T-helper 2 cell treated with Interferon-gamma antibody and Interleukin-4, amounts not matched to agents 5 μg/mL and 100 μg/mL, for 36 hours (primary cell): ENCODE data around the gene ASTL.
"Not testable (repeated sequence)": the region's sequence is repeated elsewhere in the genome, so short reads cannot be mapped to it uniquely, and the experiment has no call there.

ENCODE experiments used
- DNase-seq: peaks from one replicate; pipeline ENCODE4 v3.0.0; 2021; ENCODE audit warnings: low spot score
- H3K27ac Mint-ChIP-seq: one replicate; pipeline ENCODE4 v1.8.0; 2021; ENCODE audit warnings: mild to moderate bottlenecking, mixed read lengths
- H3K27me3 Mint-ChIP-seq: one replicate; pipeline ENCODE4 v1.8.0; 2021; ENCODE audit warnings: low read depth, mixed read lengths
- H3K36me3 Mint-ChIP-seq: one replicate; pipeline ENCODE4 v1.8.0; 2021; ENCODE audit warnings: low read depth, mixed read lengths
- H3K4me1 Mint-ChIP-seq: one replicate; pipeline ENCODE4 v1.8.0; 2021; ENCODE audit warnings: low read depth, mixed read lengths
- H3K4me3 Mint-ChIP-seq: one replicate; pipeline ENCODE4 v1.8.0; 2022; ENCODE audit warnings: mild to moderate bottlenecking, moderate library complexity, mixed read lengths
- H3K9me3 Mint-ChIP-seq: one replicate; pipeline ENCODE4 v1.8.0; 2021; ENCODE audit warnings: mixed read lengths

The ASTL gene

DNA sequence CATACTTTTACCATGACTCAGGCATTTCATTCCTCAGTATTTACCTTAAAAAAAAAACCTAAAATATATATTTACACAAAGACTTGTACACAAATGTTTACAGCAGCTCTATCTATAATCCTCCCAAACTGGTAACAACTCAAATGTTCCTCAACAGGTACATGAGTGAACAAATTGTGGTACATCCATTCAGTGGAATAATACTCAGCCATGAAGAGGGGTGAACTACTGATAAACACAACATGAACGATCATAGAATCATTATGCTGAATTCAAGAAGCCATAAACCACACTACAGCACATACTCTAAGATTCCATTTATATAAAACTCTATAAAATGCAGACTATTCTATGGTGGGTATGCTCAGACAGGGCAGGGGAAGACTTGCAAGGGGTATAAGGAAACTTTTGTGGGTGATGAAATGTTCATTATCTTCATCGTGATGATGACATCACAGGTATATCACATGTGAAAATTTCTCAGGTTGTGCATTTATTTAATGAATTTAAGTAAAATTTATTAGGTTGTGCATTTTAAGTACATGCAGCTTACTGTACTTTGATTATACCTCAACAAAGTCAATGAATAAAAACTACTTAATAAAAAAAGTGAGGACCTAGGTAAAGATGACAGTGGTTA is 31.7 kb upstream of the ASTL start:
- Mint-ChIP-seq H3K27ac (no peak overlapping the region), H3K9me3 (no peaks in the 10 kb centered on the region), H3K4me1 (peaks cover 12% of the 10 kb centered on the region)

GRCh38 chr2:96167407-96168013 is 29.2 kb upstream of the ASTL start:
- DNase-seq: no peak
- Mint-ChIP-seq H3K27ac (no peak overlapping the region), H3K4me1 (peaks cover 28% of the 10 kb centered on the region)

More for the DNA sequence above, 31.7 kb upstream of the ASTL start:
- DNase-seq: no peak
- Mint-ChIP-seq H3K27me3 (no peaks in the 10 kb centered on the region), H3K36me3 (no peaks in the 10 kb centered on the region), H3K4me3 (no peak overlapping the region)

GRCh38 chr2:96164459-96165184 is 26.3 kb upstream of the ASTL start:
- H3K4me3 Mint-ChIP-seq: peak overlapping the region; percentile 77

More at GRCh38 chr2:96167407-96168013, 29.2 kb upstream of the ASTL start:
- Mint-ChIP-seq H3K9me3 (no peaks in the 10 kb centered on the region), H3K27me3 (no peaks in the 10 kb centered on the region), H3K36me3 (no peaks in the 10 kb centered on the region), H3K4me3 (no peak overlapping the region)

GRCh38 chr2:96163768-96164429 is 25.6 kb upstream of the ASTL start:
- no peaks in the 10 kb centered on the region for H3K27me3 Mint-ChIP-seq
- H3K36me3 Mint-ChIP-seq: peaks cover 1% of the 10 kb centered on the region
- H3K9me3 Mint-ChIP-seq: no peaks in the 10 kb centered on the region
- peak; percentile 84 for DNase-seq
- H3K4me1 Mint-ChIP-seq: peaks cover 47% of the 10 kb centered on the region
- peak overlapping the region; percentile 95 for H3K27ac Mint-ChIP-seq
- H3K4me3 Mint-ChIP-seq: peak overlapping the region; percentile 77

More at GRCh38 chr2:96164459-96165184, 26.3 kb upstream of the ASTL start:
- H3K9me3 Mint-ChIP-seq: no peaks in the 10 kb centered on the region
- H3K27ac Mint-ChIP-seq: peak overlapping the region; percentile 95
- peaks cover 1% of the 10 kb centered on the region for H3K36me3 Mint-ChIP-seq
- H3K4me1 Mint-ChIP-seq: peaks cover 40% of the 10 kb centered on the region
- DNase-seq: peak; percentile 79
- H3K27me3 Mint-ChIP-seq: no peaks in the 10 kb centered on the region

DNA sequence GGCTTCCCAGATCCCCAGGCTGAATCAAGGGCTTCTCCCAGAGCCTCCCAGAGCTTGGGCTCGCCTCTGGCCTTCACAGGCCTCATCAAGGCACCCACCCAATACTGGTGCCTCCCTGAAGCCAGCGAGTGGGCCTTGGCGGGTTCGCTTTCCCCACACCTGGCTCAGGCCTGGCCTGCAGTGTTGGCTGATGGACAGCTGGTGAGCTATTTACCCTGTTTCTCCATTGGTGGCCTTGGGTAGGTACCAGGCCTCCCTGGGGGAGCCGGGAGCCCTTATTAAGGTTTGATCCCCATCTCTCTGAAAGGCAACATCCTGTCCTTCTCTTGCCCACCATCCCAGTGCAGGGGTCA is 25.1 kb upstream of the ASTL start:
- Mint-ChIP-seq H3K27ac (peak overlapping the region; percentile 95), H3K9me3 (no peaks in the 10 kb centered on the region), H3K4me3 (peak overlapping the region; percentile 77), H3K27me3 (no peaks in the 10 kb centered on the region), H3K4me1 (peaks cover 49% of the 10 kb centered on the region), H3K36me3 (peaks cover 1% of the 10 kb centered on the region)
- no peak for DNase-seq

- H3K27ac Mint-ChIP-seq: peak overlapping the region; percentile 72
- H3K4me3 Mint-ChIP-seq: no peak overlapping the region
Observed at GRCh38 chr2:96161898-96162297, 23.6 kb upstream of the ASTL start.

GRCh38 chr2:96160366-96160765 is 22.1 kb upstream of the ASTL start:
- not testable (repeated sequence) for H3K27ac Mint-ChIP-seq, H3K4me3 Mint-ChIP-seq, H3K27me3 Mint-ChIP-seq, H3K9me3 Mint-ChIP-seq, H3K36me3 Mint-ChIP-seq, DNase-seq
- peaks cover 67% of the 10 kb centered on the region for H3K4me1 Mint-ChIP-seq

More at GRCh38 chr2:96161898-96162297, 23.6 kb upstream of the ASTL start:
- H3K4me1 Mint-ChIP-seq: peaks cover 59% of the 10 kb centered on the region
- no peaks in the 10 kb centered on the region for H3K27me3 Mint-ChIP-seq
- DNase-seq: no peak
- peaks cover 1% of the 10 kb centered on the region for H3K36me3 Mint-ChIP-seq
- no peaks in the 10 kb centered on the region for H3K9me3 Mint-ChIP-seq

GRCh38 chr2:96159084-96159830 is 21.0 kb upstream of the ASTL start:
- H3K4me1 Mint-ChIP-seq: peaks cover 58% of the 10 kb centered on the region
- H3K9me3 Mint-ChIP-seq: no peaks in the 10 kb centered on the region
- peak overlapping the region; percentile 85 for H3K27ac Mint-ChIP-seq
- peak overlapping the region; percentile 47 for H3K4me3 Mint-ChIP-seq
- H3K36me3 Mint-ChIP-seq: peaks cover 1% of the 10 kb centered on the region
- DNase-seq: no peak
- H3K27me3 Mint-ChIP-seq: no peaks in the 10 kb centered on the region

DNA sequence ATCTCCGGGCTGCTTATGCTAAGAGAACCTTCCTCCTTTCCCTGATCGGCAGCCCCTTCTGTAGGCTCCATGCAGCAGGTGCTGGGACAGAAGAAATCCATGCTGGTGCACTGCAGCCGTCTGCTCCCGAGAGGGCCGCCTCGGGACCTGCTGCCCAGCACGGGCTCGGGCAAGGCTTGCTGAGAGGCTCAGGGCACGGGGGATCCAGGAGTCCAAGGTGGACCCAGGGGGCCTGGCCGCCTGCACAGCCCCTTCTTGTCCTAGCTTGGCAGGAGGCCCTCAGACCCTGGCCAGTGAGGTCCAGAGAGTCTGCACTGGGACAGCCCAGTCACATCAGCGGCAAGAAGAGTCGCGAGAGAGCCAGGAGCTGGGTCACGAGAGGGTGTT is 20.2 kb upstream of the ASTL start:
- no peak for DNase-seq
- Mint-ChIP-seq H3K36me3 (peaks cover 1% of the 10 kb centered on the region), H3K4me1 (peaks cover 51% of the 10 kb centered on the region), H3K27me3 (no peaks in the 10 kb centered on the region), H3K9me3 (no peaks in the 10 kb centered on the region), H3K27ac (peak overlapping the region; percentile 92), H3K4me3 (peak overlapping the region; percentile 72)

DNA sequence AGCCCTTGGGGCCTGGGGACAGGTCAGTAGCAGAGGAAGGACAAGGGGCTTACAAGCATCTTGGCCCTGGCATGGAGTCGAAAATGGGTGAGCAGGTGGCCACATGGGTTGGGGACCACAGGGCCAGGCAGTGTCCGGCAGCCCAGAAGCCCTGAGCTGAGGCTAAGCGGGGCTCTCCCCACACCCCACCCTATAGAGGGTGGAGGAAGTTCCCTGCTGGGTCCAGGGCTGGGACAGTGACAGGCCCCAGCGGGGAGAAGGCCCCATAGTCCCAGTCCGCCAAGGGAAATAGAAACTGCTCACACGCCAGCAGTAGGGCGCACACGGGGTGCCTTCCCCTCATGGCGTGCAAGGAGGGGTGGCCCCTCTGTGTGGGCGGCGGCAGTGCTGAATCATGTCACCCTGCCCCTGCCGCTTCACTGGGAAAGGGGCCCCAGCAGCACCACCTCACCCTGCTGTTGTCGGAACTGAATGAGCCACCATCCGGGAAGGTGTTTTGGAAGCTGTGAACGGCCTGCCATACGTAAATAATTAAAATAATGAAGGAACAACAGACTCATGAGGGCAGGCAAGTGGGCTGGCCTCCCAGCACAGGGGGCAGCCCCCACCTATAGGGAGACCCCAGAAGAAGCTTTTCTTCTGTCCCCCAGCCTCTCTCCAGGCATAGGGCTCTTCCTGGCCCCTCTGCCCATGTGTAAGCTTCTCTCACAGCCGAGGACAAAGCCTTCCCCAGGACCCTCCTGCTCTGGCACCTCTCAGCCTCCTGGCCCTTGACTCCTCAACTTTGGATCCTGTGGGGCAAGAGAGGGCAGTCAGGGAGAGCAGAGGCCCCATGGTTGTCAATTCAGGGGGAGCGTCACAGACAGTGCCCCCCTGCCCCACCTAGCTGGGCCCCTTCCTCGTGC is 19.6 kb upstream of the ASTL start:
- peak; percentile 94 for DNase-seq
- Mint-ChIP-seq H3K9me3 (no peaks in the 10 kb centered on the region), H3K36me3 (peaks cover 1% of the 10 kb centered on the region), H3K27ac (peak overlapping the region; percentile 92), H3K27me3 (no peaks in the 10 kb centered on the region), H3K4me3 (peak overlapping the region; percentile 72), H3K4me1 (peaks cover 50% of the 10 kb centered on the region)

GRCh38 chr2:96156926-96157648 is 18.8 kb upstream of the ASTL start:
- peaks cover 1% of the 10 kb centered on the region for H3K36me3 Mint-ChIP-seq
- H3K27ac Mint-ChIP-seq: peak overlapping the region; percentile 92
- peaks cover 44% of the 10 kb centered on the region for H3K4me1 Mint-ChIP-seq
- H3K9me3 Mint-ChIP-seq: no peaks in the 10 kb centered on the region
- no peaks in the 10 kb centered on the region for H3K27me3 Mint-ChIP-seq
- DNase-seq: no peak
- peak overlapping the region; percentile 72 for H3K4me3 Mint-ChIP-seq
